Nephron (organoid): ENCODE data around the gene CERS6.

Experiments
- H3K27ac Mint-ChIP-seq, 3 experiments: 2 replicates each; pipeline ENCODE4 v1.8.0; 2020; ENCODE audit warnings: mixed read lengths in 3 of 3, mild to moderate bottlenecking in 2 of 3, moderate library complexity in 1 of 3
- H3K27me3 Mint-ChIP-seq: 2 replicates; pipeline ENCODE4 v1.8.0; 2021; ENCODE audit warnings: low read depth, mild to moderate bottlenecking, moderate library complexity, mixed read lengths
- H3K36me3 Mint-ChIP-seq: 2 replicates; pipeline ENCODE4 v1.8.0; 2020; ENCODE audit warnings: low read depth, mixed read lengths
- H3K4me1 Mint-ChIP-seq: 2 replicates; pipeline ENCODE4 v1.8.0; 2020; ENCODE audit warnings: mixed read lengths
- H3K4me3 Mint-ChIP-seq, 3 experiments: 2 replicates each; pipeline ENCODE4 v1.8.0; 2020; ENCODE audit warnings: mild to moderate bottlenecking in 3 of 3, mixed read lengths in 3 of 3, moderate library complexity in 2 of 3
- H3K9me3 Mint-ChIP-seq: 2 replicates; pipeline ENCODE4 v1.8.0; 2020; ENCODE audit warnings: mixed read lengths
- TF ChIP-seq, protein P1 (sequence below), 3 experiments: fragments of 200-600 bp; sonication (generic); IDR thresholded peaks; one replicate each; pipeline ENCODE4 v1.5.0; 2021; ENCODE audit warnings: antibody characterized with exemption in 3 of 3; ENCODE audit not compliant: unreplicated experiment in 3 of 3

Gene CERS6

DNA sequence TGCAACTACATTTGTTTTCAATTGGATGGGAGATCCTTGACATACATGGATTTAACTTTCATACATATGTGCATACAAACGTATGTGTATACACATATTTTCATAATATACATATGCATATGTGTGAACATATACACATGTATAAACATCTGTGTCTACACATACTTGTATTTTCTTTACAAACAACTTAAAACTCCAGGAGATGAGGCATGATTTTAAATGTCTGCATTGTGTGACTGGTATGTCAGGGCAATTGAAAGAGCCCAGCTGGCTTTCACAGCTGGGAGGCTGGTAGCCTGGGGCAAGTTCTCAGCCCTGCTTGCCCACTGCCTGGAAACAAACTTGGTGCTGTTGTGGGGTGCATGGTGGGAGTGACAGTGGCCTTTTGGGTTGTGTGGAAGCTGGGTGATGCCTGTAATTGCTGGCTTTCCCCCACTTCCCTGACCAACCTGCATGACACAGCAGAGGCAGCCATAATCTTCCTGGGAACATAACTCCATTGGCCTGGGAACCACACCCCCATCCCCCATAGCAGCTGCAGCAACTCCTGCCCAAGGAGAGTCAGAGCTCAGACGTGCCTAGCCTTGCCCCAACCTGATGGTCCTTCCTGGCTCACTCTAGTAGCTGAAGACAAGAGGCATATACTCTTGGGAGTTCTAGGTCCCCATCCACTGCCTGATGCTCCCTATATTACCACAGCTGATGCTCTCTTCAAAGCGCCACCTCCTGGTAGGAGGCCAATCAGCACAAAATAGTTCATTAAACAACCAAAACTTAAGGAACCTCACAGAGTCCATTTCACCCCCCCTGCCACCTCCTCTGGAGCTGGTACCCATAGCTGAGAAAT lies 158.3 kb downstream of the CERS6 start:
- TF ChIP-seq, protein P1, sequence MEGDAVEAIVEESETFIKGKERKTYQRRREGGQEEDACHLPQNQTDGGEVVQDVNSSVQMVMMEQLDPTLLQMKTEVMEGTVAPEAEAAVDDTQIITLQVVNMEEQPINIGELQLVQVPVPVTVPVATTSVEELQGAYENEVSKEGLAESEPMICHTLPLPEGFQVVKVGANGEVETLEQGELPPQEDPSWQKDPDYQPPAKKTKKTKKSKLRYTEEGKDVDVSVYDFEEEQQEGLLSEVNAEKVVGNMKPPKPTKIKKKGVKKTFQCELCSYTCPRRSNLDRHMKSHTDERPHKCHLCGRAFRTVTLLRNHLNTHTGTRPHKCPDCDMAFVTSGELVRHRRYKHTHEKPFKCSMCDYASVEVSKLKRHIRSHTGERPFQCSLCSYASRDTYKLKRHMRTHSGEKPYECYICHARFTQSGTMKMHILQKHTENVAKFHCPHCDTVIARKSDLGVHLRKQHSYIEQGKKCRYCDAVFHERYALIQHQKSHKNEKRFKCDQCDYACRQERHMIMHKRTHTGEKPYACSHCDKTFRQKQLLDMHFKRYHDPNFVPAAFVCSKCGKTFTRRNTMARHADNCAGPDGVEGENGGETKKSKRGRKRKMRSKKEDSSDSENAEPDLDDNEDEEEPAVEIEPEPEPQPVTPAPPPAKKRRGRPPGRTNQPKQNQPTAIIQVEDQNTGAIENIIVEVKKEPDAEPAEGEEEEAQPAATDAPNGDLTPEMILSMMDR (IDR thresholded peaks at IDR 0.05; ENCODE audit: unreplicated experiment in 3 of 3), result no peak

DNA sequence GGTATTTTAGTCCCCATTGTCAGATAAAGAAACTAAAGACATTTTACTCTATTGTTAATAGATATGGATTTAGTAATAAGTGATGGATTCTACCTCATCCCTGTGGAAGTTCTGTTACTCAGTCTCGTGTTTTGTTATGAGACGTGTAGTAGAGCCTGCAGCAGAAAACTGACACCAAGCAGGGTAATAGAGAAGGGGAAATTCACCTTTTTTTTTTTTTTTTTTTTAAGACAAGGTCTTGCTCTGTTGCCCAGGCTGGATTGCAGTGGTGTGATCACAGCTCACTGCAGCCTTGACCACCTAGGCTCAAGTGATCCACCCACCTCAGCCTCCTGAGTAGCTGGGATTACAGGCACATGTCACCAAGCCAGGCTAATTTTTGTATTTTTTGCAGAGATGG lies 164.5 kb downstream of the CERS6 start:
- Mint-ChIP-seq H3K27ac (no peak overlapping the region), H3K27me3 (no peaks in the 10 kb centered on the region)

More for the DNA sequence above, 158.3 kb downstream of the CERS6 start:
- no peaks in the 10 kb centered on the region for H3K27me3 Mint-ChIP-seq
- H3K4me1 Mint-ChIP-seq, result peaks cover 7% of the 10 kb centered on the region
- H3K4me3 Mint-ChIP-seq, result no peak overlapping the region
- peaks cover 54% of the 10 kb centered on the region for H3K36me3 Mint-ChIP-seq
- no peak overlapping the region for H3K27ac Mint-ChIP-seq
- peaks cover 31% of the 10 kb centered on the region for H3K9me3 Mint-ChIP-seq

DNA sequence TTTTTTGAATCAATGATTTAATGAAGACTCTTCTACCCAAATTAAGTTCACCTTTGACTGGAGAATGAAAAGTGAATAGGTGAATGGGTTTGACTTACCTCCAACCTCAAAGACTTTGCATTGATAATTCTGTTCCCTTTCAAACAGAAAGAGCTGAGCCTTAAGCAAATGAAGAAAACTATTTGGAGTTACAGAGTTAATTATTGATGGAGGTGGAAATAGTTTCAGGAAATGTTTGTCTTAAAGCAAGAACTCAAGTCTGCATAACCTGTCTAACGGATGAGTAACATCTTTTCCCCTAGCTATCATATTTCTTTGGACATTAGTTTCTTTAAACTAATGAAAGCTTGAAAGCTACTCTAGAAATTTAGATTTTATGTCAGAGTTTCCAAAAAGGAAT lies 166.5 kb downstream of the CERS6 start:
- Mint-ChIP-seq H3K27ac (no peak overlapping the region), H3K4me1 (no peaks in the 10 kb centered on the region), H3K4me3 (no peak overlapping the region), H3K27me3 (no peaks in the 10 kb centered on the region), H3K9me3 (peaks cover 6% of the 10 kb centered on the region), H3K36me3 (peaks cover 6% of the 10 kb centered on the region)
- TF ChIP-seq, protein P1 (IDR thresholded peaks at IDR 0.05; ENCODE audit: unreplicated experiment in 3 of 3), result no peak

More for the DNA sequence above, 164.5 kb downstream of the CERS6 start:
- Mint-ChIP-seq H3K9me3 (peaks cover 20% of the 10 kb centered on the region), H3K4me3 (no peak overlapping the region), H3K36me3 (peaks cover 16% of the 10 kb centered on the region), H3K4me1 (no peaks in the 10 kb centered on the region)
- TF ChIP-seq, protein P1 (IDR thresholded peaks at IDR 0.05; ENCODE audit: unreplicated experiment in 3 of 3), result no peak

DNA sequence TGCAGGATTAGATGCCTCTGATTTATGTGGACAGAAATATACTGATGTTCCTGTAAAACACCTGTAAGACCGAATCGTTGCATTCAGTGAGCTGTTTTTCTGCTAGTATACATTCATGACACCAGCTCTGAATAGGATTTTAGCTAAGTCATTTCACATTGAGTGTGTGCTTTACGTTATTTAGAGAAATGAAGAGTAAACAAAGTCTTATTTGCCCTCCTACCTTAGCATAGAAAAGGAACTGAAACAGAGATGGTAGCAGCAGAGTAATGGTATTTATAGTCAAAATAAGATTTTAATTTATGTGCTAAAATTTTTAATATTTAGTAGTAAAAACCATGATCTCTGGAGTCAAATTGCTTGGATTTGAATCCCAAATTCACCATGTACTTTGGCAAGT lies 168.0 kb downstream of the CERS6 start:
- Mint-ChIP-seq H3K9me3 (no peaks in the 10 kb centered on the region), H3K27ac (no peak overlapping the region), H3K27me3 (no peaks in the 10 kb centered on the region), H3K4me1 (no peaks in the 10 kb centered on the region), H3K4me3 (no peak overlapping the region), H3K36me3 (no peaks in the 10 kb centered on the region)
- TF ChIP-seq, protein P1 (IDR thresholded peaks at IDR 0.05; ENCODE audit: unreplicated experiment in 3 of 3), result no peak

DNA sequence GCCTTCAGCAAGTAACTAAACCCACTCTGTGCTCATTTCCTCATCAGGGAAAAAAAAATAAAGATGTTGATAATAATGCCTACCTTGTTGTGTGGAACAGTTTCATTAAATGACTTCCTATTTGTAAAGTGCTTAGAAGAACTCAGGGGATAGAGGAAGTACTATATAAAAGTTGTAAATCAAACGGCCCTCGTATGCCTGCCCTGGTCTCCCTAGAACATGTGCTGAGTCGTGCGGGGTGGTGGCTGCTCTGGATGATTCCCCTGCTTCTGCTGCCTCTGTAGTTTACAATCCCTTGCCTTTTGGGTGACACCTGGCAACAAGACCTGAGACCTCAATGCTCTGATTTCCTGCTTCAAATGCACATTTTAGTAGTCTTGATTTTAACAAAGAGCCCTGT lies 170.0 kb downstream of the CERS6 start:
- TF ChIP-seq, protein P1 (IDR thresholded peaks at IDR 0.05; ENCODE audit: unreplicated experiment in 3 of 3), result no peak
- H3K27ac Mint-ChIP-seq, result no peak overlapping the region
- H3K27me3 Mint-ChIP-seq, result no peaks in the 10 kb centered on the region
- no peaks in the 10 kb centered on the region for H3K9me3 Mint-ChIP-seq
- H3K4me3 Mint-ChIP-seq, result no peak overlapping the region
- H3K4me1 Mint-ChIP-seq, result no peaks in the 10 kb centered on the region
- no peaks in the 10 kb centered on the region for H3K36me3 Mint-ChIP-seq

DNA sequence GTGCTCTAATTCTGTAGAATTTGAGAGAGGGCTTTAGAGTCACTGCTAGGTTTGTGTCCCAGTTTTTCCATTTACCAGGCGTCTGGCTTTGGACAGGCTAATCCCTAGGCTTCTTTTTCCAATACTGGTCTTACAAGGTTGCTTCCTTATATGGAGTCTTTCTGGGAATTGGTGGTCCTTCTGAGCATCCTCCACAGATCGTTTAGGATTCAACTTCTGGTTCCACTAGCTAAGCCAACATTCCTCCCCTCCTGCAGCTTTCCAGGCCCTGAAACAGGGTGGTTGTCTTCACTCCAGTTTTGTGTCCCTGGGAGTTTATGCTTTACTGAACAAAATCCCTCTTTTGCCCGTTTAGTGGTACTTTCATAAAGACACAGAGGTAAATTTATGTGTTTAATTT lies 170.6 kb downstream of the CERS6 start:
- TF ChIP-seq, protein P1 (IDR thresholded peaks at IDR 0.05; ENCODE audit: unreplicated experiment in 3 of 3), result no peak
- no peaks in the 10 kb centered on the region for H3K36me3 Mint-ChIP-seq

More for the DNA sequence above, 170.6 kb downstream of the CERS6 start:
- no peaks in the 10 kb centered on the region for H3K4me1 Mint-ChIP-seq
- no peak overlapping the region for H3K27ac Mint-ChIP-seq
- H3K27me3 Mint-ChIP-seq, result no peaks in the 10 kb centered on the region
- H3K9me3 Mint-ChIP-seq, result no peaks in the 10 kb centered on the region
- H3K4me3 Mint-ChIP-seq, result no peak overlapping the region
